HL-60/S4 (cell line): ENCODE measurements around the gene CSNK1D.

Experiments used
- in situ Hi-C: fragments of 300-500 bp; cut with MboI; formaldehyde crosslinking; loops from 2 replicates; pipeline ENCODE4 v1.14.3; 2022; ENCODE audit warnings: low sequenced_read_pairs

CSNK1D gene

DNA sequence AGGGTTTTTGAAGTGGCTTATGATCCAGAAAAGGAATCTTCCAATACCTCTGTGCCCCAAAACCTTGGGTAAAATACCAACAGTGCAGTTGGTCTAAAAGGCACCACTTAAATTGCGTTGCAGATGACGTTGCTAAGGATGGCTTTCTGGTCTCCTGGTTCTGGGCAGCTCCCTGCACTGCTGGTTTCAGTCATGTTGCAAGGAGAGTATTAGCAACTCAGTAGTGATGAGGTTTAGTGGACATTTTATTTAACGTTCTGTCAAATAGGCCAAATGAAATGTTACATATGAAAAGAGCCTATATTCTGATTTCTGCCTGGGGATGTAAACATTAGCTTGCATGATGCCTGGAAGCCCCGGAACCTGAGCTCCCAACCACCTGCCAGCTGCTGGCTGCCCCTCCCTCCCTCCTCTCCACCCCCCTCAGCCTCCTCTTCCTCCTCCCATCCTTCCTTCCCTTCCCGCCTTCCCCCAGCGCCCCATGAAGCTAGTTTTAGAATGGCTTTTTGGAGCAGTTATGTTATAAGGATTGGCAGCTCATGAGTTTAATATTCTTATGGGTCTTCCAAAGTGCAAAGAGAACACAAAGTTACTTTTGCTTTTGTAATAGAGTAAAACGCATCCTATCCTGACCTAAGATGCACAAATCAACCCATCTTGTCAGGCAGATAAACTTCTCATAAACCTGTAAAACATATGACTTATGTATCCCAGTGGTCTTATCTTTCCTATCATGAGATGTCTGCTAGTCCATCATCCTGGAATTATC is 23.2 kb upstream of the CSNK1D start:
- in situ Hi-C loops: no loop called here

DNA sequence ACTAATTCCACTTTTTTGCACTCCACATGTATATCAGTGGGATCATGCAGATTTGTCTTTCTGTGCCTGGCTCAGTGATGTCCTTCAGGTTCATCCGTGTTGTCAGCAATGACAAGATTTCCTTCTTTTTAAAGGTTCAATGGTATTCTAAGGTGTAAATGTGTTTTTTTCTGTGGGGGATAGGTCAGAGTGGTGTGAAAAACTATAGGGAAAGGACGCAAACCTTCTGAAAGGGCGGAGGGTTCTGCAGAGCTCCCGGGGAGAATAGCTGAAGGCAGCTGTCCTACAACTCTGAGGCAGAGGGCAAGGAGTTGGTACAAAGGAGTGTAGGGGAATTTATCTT is 21.9 kb upstream of the CSNK1D start:
- in situ Hi-C loops: no loop called here

DNA sequence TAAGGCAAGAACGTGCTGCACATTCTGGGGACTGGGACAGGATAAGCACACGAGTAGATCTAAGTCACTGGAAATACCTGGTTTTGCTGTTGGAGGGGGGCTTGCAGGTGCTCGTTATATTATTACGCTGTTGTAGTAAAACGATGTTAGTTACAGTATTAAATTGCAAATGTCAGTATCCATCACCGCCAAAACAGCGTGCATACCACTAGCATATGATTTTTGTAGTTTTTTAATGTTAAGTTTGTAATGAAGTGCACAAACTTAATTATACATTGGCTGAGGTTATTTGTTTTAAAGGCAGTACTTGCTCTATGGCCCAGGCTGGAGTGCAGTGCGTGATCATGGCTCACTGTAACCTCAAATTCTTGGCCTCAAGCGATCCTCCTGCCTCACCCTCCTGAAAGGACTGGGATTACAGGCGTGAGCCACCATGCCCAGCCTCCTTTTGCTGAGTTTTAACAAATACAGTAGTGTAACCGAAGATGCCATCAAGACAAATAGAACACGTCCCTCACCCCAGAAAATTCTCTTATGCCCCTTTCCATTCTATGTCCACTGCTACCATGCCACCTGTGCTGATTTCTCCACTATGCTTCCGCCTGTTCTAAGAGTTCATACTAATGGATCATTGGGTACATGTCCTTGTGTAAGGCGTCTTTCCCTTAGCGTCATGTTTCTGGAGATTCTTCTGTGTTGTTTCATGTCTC is 20.7 kb upstream of the CSNK1D start:
- in situ Hi-C loops: no loop called here

DNA sequence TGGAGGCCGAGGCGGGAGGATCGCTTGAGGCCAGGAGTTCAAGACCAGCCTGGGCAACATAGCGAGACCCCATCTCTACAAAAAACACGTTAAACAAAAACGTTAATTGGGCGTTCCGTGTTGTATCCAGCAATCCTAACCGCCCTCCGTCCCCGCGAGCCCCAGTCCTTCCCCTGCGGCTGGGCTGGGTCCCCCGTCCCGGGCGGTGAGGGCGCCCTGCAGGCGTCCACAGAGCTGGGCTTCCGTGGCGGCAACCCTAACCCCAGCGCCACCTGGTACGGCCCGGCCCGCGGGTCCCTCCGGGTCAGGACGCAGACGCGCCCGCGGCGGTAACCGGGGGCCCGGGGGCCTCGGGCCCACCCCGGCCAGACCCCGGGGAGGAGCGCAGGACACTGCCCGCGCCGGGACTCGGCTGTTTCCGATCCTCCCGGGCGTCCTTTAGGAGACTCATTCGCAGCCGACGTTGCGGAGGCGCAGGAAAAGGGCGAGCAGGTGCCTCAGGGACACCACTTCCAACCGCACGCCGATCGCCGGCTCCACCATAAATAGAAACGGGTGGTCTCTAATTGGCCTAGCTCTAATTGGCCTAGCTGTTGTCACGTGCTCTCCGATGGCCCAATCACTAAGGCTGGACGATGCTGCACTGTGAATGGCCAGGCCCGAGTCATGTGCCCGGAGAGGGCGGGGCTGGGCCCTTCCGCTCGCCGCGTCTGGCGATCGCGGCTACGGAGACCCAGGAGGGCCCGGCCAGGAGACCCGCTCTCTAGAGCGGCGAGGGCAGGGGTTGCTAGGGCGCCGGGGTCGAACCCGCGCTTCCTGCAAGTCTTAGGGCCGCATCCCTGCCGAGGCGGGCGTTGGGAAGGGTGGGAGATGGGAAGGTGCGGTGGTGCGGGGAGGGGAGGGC is 19.0 kb upstream of the CSNK1D start:
- in situ Hi-C loops: no loop called here

DNA sequence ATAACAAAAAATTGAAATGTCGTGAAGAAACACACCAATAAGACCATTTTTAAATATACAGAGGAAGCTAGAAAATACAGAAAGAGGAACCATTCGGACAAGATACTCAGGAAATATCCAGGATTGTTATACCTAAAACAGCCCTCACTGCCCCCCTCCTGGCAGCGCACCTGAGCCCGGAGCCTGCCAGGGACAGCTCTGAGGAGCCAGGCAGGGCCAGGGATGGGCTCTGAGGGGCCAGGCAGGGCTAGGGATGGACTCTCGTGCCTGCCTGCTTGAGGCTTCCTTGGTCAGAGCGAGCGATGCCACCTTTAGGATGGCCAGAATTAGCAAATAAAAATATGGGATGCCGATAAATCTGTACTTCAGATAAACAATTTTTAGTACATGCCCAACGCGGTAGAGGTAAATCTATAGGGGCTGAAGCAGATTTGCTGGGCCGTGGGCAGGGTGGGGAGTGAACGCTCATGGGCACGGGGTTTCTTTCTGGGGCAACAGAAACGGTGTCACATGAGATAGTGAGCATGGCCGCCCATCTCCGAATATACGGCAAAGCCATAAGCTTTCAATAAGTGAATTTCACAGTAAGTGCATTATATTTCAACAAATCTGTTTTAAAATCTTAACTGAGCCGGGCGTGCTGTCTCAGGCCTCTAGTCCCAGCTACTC is 18.2 kb upstream of the CSNK1D start:
- in situ Hi-C loops: no loop called here

DNA sequence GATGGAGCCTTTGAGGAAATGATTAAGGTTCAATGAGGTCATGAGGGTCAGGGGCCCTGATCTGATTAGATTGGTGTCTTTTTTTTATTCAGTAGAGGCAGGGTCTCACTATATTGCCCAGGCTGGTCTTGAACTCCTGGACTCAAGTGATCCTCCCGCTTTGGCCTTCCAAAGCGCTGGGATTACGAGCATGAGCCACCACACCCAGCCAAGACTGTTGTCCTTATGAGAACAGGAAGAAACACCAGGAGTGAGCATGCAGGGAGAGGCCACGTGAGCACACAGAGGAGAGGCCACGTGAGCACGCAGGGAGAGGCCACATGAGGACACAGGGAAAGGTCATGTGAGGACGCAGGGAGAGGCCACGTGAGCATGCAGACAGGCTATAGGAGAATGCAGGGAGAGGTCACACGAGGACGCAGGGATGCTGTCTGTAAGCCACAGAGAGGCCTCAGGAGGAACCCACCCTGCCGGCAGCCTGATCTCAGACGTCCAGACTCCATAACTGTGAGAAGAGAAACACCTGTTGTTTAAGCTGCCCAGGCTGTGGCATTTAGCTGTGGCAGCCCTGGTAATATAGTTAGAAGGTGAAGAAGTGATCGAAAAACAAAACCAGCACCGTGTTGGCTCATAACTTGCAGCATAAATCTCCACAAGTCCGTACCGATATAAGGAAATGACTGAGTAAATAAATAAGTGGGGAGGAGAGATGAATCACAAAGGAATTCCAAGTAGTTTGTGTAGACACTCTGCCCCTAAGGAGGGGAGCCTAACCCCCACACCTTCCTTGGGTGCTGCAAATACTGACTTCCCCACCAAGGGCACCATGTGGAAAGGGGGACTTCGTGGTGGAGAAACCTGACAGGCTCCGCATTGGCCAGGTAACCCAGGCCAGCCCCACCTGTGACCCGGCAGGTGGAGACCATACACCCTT is 14.6 kb upstream of the CSNK1D start:
- in situ Hi-C loops: no loop called here

DNA sequence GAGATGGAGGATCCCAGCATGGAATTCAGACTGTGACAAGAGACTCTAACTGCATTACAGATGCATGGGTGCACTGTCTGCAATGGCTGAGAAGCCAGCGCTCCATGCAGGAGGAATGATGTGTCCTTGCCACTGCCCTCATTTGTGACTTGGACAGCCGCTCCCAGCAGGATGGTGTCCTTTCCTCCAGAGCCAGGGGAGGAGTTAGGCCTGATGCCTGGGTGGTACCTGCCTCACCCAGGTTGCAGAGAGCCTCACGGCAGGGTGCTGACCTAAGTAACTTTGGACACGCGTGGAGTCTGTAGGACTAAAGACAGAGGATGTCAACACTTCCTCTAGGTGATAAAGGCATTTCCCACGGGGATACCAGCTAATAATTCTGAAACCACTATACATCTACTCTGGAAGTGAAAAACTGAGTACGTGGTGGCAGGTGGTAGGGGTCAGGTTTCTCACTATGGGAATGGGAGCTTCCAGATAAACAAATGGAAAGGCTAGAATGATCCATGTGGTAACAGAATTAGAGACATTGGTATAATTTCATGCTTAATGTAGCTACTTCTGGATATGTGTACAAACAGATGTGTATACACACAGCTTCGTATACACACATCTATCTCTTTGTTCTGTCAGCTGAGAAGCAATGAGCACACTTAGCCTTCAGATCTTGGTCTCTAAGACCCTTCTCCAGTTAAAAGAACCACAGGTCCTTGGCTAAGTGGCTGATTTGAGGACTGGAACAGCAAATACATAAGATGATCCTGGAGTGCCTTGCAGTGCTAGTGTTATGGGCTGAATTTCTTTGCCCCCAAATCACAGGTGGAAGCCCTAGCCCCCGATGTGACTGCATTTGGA is 13.7 kb upstream of the CSNK1D start:
- in situ Hi-C loops: no loop called here

DNA sequence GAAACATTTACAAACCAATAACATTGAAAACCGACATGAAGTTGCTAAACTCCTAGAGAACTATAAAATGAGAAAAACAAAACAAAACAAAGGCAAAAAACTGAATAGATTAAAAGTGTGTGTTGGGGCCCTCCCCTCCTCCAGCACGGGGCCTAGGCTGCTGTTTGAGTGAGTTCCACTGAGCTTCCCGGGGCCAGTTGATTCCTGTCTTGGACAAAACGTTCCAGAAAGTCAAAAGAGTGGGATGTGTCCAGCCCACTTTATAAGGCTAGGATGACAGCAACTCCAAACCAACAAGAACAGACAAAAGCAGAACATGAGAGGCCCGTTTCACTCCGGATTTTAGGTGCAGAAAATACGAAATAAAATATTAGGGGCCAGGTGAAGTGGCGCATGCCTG is 11.6 kb upstream of the CSNK1D start:
- in situ Hi-C loops: no loop called here

DNA sequence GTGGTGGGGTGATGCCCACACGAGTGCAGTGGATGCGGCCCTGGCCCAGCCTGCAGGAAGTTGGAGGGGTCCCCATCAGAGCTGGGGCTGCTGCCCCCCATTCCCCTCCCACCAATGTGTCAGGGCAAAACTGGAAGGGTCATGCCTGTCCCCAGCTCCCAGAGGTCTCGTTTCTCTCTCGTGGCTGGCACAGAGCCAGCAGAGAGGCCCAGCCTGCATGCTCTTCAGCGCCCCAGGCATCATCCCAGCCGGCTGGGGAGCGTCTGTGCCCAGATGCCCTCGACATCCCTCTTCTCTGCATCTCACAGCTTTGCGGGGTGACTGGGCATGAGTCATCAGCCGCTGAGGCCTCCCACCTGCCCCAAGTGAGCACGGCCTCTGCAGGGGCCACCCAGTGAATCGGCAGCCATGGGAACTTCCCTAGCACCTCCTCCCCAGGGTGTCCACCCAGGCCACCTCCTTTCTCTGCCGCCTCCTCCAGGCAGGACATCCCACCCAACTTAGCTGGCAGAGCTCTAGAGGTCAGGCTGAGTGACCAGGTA is 9.8 kb upstream of the CSNK1D start:
- in situ Hi-C loops: no loop called here

DNA sequence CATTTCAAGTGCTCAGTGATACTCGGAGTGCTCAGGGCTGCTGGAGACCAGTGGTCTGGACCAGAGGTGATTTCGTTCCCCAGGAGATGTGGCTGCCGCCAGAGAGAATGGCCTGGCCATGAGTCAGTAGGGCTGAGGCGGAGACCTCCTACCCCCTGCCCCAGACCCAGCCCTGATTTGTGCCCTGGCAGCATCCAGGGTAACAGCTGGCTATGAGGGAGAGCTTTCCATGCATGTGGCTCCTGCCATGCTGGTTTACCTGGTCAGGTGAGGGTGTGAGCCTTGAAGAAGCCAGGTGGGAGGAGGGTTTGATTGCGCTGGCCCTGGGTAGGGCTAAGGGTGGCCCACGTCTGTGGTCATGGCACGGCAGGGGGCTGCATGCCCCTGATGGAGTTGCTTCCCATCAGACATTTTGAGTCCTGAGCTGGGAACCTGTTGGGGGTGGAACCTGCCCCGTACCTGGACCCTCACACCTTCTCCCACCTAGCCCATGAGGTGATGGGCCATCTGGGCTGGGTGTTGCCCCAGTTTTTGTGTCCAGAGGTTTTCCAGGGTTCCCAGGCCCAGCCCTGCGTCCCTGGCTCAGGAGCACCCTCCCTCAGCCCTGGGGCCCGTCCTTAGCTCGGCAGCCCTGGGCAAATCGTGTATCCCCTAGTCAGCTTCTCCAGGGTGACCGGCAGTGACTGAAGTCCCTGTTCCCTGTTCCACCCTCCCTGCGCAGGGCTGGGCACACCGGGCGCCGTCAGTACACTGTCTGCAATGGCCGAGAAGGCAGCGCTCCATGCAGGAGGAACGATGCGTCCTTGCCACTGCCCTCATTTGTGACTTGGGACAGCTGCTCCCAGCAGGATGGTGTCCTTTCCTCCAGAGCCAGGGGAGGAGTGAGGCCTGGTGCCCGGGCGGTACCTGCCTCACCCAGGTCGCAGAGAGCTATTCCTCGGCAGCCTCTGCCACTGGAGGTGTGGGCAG is 9.0 kb upstream of the CSNK1D start:
- in situ Hi-C loops: no loop called here

DNA sequence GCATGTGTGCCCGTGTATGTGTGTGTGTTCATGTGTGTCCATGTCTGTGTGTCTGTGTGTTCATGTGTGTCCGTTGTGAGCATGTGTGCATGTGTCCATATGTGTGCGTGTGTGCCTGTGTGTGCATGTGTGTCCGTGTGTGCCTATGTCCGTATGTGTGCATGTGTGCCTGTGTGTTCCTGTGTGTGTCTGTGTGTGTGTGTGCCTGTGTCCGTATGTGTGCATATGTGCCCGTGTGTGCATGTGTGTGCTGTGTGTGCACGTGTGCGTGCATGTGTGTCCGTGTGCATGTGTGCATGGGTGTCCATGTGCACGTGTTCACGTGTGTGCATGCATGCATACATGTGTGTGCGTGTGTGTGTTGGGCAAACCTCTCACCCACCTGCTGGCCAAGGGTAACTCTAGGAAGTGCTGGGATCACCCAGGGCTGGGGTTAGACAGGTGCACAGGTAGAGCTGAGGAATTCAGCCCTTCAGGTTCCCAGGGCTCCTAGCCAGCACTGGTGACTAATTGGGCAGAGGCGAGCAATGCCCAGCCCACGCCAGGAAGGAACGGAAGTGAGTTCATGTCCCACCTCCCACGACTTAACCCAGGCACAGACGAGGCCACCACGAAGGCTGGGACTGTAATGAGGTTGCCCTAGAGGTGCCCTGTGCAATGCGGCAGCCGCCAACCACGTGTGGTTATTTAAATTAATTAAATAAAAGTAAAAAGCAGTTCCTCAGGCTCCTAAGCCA is 8.2 kb upstream of the CSNK1D start:
- in situ Hi-C loops: no loop called here

DNA sequence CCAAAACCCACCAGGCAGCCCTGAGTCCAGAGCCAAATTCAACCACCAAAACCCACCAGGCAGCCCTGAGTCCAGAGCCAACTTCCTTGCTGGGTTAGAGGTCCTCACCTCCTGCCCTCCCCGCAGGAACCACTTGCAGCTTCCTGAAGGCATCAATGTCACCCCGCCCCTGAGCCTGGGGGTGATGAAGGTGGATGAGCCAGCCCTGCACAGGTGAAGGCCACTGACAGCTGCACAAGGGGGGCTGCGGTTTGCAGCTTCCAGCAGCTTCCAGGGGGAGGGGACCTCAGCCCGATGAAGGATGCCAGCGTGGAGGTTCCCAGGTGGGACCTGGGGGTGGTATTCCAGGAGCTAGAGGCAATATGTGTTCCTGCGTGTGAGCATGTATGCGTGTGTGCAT is 7.6 kb upstream of the CSNK1D start:
- in situ Hi-C loops: no loop called here

DNA sequence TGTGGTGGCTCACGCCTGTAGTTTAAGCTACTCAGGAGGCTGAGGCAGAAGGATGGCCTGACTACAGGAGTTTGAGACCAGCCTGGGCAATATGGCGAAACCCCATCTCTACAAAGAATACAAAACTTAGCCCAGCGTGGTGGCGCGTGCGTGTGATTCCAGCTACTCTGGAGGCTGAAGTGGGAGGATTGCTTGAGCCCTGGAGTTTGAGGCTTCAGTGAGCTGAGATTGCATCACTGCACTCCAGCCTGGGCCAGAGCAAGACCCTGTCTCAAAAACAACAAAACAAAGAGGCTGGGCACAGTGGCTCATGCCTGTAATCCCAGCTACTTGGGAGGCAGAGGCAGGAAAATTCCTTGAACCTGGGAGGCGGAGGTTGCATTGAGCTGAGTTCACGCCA is 7.0 kb upstream of the CSNK1D start:
- in situ Hi-C loops: no loop called here

DNA sequence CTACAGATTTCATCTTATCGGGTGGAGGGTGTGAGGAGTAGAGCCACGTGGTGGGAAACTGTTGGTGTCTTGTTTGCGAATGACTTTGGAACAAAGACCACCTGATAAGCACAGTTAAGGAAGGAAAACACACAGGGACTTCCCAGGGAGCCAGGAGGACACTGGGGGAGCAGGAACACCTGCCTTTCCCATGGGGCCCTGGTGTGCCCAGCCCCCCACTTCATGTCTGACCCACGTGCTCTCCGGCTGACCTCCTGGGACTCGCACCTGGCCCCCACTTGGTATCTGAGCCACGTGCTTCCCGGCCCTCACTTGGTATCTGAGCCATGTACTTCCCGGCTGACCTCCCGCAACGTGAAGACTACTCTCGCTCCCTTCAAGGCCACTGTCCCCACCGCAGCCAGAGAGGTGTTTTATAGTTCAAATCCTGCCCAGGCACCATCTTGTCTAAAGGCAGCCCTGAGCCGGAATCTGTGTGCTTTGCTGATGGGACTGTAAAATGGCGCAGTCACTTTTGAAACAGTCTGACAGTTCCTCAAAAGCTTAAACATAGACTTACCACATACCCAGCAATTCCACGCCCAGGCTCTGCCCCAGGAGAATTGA is 5.4 kb upstream of the CSNK1D start:
- in situ Hi-C loops: no loop called here

DNA sequence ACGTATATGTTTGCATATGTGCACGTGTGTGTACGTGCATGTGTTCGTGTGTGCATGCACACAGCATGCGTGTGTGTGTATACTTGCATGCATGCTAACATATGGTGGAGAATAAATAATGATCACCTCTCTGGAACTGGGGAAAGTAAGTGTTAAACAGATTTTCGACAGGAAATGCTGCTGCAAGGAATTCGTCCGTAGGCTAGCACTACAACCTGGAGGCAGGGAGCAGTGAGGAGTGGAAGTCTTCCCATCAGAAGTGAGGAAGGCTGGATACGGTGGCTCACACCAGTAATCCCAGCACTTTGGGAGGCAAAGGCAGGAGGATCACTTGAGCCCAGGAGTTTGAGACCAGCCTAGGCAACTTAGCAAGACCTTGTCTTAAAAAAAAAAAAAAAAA is 4.8 kb upstream of the CSNK1D start:
- in situ Hi-C loops: no loop called here

DNA sequence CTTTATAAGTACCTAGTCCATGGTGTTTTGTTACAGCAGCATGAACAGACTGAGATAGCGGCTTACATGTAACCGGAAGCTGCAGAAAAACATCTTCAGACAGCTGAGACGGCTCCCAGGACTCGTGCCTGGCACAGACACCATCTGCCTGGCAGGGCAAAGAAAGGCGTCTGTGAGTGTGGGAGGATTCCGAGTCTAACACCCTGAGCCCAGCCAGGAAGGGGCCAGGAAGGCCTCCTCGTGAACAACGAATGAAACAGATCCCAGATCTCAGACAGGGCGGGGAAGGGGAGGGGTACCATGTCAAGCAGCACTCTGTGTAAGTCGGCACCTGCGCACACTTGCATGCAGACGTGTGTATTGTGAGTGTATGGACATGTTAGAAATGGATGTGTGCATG is 4.4 kb upstream of the CSNK1D start:
- in situ Hi-C loops: no loop called here

DNA sequence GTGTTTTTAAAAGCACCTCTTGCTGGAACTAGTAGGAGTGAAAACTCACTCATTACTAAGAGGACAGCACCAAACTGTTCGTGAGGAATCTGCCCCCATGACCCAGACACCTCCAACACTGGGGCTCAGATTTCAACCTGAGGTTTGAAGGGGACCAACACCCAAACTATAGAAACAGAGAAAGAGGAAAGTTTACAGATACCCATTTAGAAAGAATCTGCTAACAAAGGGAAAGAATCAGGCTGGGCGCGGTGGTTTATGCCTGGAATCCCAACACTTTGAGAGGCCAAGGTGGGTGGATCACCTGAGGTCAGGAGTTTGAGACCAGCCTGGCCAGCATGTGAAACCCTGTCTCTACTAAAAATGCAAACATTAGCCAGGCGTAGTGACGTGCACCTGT is 3.4 kb upstream of the CSNK1D start:
- in situ Hi-C loops: no loop called here
